ENCODE data around the gene PDXK.

PDXK gene

DNA sequence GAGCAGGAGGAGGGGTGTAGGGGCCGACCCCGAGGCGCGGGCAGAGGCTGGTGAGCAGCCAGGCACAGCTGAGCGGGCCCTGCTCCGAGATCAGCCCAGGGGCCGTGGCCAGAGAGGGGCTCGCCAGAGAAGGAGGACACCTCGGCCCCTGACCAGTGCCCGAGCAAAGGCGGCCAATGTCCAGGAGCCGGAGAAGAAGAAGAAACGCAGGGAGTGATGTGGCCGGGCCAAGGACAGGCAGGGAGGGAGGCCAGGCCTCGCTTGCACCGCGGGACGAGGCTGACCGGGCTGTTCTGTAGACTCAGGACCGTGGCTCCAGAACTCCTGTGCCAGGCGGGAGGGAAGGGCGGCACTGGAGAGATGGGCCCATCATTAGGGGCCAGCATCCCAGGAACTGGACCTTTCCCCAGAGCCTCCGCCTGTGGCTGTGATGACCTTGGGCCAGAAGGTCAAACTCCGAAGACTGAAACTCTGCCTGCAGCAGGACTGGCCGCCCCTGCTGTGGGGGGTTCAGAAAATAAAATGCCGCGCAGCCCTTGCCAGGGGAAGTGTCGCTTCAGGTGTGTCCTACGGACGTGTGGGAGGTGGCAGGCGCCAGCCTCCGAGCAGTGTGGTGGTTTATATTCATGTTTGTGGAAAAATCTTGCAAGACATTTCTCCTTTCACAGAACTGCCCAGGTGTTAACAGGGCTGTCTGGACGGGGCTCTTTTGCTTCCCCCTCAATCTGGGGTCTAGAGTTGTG is 84.8 kb downstream of the PDXK start:
- DNase-seq (ENCODE audit: low read depth in 2 of 2) = no peak

DNA sequence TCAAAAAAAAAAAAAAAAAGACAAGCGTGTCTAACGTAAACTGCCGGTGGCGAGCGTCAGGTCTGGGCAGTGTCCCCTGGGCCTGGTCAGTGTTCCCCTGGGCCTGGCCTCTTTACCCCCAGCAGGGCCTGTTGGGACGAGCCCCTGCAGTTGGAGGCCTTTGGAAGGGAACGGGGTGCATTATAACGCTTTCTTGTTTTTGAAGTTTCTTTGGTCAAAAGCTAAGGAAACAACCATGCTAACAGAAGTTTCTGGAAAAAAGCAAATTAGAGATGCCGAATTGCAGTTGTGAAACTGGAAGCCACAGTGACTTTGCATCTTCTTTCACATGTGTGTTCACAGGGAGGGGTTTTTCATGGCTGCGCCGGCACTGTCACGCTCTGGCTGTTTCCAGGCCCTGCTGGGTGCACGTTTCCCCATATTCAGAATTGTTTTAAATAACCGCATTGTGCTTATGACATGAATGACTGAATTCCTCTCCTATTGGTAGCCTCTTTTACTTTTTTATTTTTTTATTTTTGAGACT is 86.4 kb downstream of the PDXK start:
- DNase-seq (ENCODE audit: low read depth in 2 of 2) = no peak

DNA sequence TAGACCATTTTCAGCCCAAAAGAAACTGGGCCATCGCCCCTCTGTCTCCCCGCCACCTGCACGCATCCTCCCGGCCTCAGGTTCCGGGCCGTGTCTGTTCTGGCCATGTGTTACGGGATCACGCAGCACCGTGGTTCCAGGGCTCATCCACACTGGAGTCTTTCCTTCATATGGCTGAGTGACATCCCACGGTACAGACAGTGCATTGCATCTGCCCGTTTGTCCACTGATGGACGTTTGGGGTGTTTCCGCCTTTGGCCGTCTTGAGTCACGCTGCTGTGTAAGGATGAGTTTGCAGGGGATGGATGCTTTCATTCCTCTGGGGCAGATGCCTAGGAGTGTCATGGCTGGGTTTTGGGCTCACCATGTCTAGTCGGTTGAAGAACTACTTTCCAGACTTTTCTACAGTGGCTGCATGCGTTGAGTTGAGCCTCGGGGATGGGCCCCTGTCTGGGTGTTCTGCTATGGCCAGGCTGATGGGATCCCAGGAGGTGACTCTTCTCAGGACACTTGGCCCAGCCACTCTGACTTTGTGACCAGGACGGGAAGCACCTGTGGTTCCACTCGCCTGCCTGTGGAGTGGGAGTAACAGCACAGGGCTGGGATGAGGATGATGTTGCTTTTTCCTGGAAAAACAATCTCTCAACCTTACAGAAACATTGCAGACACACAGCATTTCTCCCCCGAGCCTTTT is 87.2 kb downstream of the PDXK start:
- DNase-seq (ENCODE audit: low read depth in 2 of 2) = no peak

GRCh38 chr21:43808367-43808766 is 89.4 kb downstream of the PDXK start:
- DNase-seq (ENCODE audit: low read depth in 2 of 2) = no peak

DNA sequence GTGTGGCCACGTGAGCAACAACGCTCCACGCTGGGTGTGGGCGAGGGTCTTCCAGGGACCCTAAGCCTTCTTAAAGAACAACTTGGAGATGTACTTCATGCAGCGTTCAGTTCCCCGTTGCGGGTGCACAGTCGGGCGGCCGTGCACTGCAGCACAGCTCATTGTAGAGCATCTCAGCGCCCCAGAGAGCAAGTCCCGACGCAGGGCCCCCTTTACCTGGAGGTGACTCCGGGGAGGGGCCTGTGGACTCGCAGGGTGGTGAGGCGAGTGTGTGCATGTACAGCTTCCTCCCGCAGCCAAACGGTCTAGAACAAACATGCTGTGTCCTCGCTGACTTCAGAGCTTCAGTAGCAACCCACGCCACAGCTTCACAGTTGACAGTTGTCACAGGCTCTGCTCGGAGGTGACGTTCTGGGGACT is 89.9 kb downstream of the PDXK start:
- DNase-seq (ENCODE audit: low read depth in 2 of 2) = no peak

GRCh38 chr21:43809346-43809799 is 90.4 kb downstream of the PDXK start:
- no peak for DNase-seq (ENCODE audit: low read depth in 2 of 2)

- DNase-seq (ENCODE audit: low read depth in 2 of 2) = no peak
Measured at GRCh38 chr21:43809853-43810504, 91.0 kb downstream of the PDXK start.

- peak; percentile 84 to 93 for DNase-seq (ENCODE audit: low read depth in 2 of 2)
Measured at GRCh38 chr21:43810505-43811261, 91.8 kb downstream of the PDXK start.

DNA sequence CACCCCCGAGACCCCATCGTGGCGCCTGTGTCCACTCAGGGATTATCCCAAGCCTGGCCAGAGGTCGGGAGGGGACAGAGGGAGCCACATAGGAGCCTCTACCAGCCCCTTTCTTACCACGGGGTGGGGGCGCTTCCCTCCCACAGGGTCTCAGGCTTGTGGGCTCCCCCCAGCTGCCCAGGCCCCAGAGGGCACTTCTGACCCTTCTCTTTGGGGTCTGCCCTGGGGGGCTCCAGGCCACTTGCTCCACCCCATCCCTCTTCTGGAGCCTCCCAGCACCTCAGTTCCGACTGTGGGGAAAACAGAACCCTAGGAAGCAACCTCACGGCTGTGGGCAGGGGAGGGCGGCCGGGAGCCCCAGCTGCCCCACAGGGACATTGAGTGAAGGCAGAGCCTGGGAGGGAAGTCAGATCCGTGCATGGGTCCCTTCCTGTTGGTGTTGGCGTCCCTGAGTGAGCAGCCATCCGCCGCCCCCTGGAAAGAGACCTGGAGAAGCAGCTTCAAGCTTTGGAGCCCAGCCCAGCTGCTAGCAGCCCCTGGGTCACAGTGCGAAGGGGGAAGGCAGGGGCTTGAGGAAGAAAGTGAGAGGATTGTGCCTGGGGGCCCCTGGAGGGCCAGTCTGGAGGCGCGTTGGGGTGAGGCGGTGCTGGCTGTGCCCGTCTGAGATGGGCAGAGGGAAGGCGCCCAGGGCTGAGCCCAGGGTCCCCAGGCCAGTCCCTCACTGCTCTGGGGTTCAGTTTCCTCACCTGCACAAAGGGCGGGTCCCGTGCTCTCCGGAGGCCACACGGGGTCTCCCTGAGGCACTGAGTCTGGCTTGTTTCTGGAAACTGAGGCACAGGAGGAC is 92.6 kb downstream of the PDXK start:
- no peak for DNase-seq (ENCODE audit: low read depth in 2 of 2)
